ENCODE measurements around the gene CBX8. TPM values are rescaled to one million over a fixed set of nuclear protein-coding genes. Genes with fewer than 3 reads are reported as not detected.

The CBX8 gene
- total RNA-seq, 1 donor from 2014 or later = 8.8 TPM

GRCh38 chr17:79808763-79809529, 12.1 kb upstream of the CBX8 start:
- intact Hi-C loops (cut with micrococcal nuclease) = loop anchor here (1.0 kb wide), 1 partner anchor 107 kb away; no protein-coding TSS in a partner anchor

GRCh38 chr17:79806863-79807720, 10.2 kb upstream of the CBX8 start:
- intact Hi-C loops (cut with micrococcal nuclease) = no loop called here

GRCh38 chr17:79806446-79806760, 9.5 kb upstream of the CBX8 start:
- intact Hi-C loops (cut with micrococcal nuclease) = no loop called here

- intact Hi-C loops (cut with micrococcal nuclease) = no loop called here
Observed at GRCh38 chr17:79804856-79805696, 8.2 kb upstream of the CBX8 start.

- intact Hi-C loops (cut with micrococcal nuclease) = no loop called here
Observed at GRCh38 chr17:79803997-79804855, 7.3 kb upstream of the CBX8 start.

- intact Hi-C loops (cut with micrococcal nuclease) = no loop called here
Observed at GRCh38 chr17:79803421-79803996, 6.6 kb upstream of the CBX8 start.

GRCh38 chr17:79802736-79803420, 6.0 kb upstream of the CBX8 start:
- intact Hi-C loops (cut with micrococcal nuclease) = no loop called here

- intact Hi-C loops (cut with micrococcal nuclease) = no loop called here
Observed at GRCh38 chr17:79802039-79802735, 5.3 kb upstream of the CBX8 start.

GRCh38 chr17:79801156-79802038, 4.5 kb upstream of the CBX8 start:
- intact Hi-C loops (cut with micrococcal nuclease) = no loop called here

GRCh38 chr17:79800325-79801155, 3.7 kb upstream of the CBX8 start:
- intact Hi-C loops (cut with micrococcal nuclease) = no loop called here

- intact Hi-C loops (cut with micrococcal nuclease) = loop anchor here (5.0 kb wide), 2 partner anchors 198 to 1713 kb away; partner anchors contain the start of gene ACTG1
Observed at GRCh38 chr17:79799538-79800324, 2.9 kb upstream of the CBX8 start.

- intact Hi-C loops (cut with micrococcal nuclease) = loop anchor here (5.0 kb wide), 2 partner anchors 198 to 1713 kb away; partner anchors contain the start of gene ACTG1
Observed at GRCh38 chr17:79799174-79799537, 2.3 kb upstream of the CBX8 start.

GRCh38 chr17:79798299-79799173, 1.7 kb upstream of the CBX8 start:
- intact Hi-C loops (cut with micrococcal nuclease) = loop anchor here (5.0 kb wide), 2 partner anchors 199 to 1714 kb away; partner anchors contain the start of gene ACTG1

GRCh38 chr17:79797492-79798298, 818 bp upstream of the CBX8 start:
- intact Hi-C loops (cut with micrococcal nuclease) = loop anchor here (1.0 to 5.0 kb wide), 6 partner anchors 13 to 1715 kb away; partner anchors contain the start of genes ACTG1 and CBX2
